AG10803 (cell line): ENCODE measurements around the gene MAB21L4.

Experiments
- DNase-seq: peaks from one replicate; pipeline ENCODE4 v3.0.0; 2010; ENCODE audit warnings: low read depth
- H3K4me3 ChIP-seq: 2 replicates; pipeline ENCODE4 v1.5.1; 2011; ENCODE audit warnings: mild to moderate bottlenecking, low read length, control low read depth
- TF ChIP-seq, protein P1 (sequence below): conservative IDR thresholded peaks from 2 replicates; pipeline ENCODE4 v1.5.1; 2011; ENCODE audit warnings: mild to moderate bottlenecking, low read length, control low read depth, inconsistent platforms

Gene MAB21L4

DNA sequence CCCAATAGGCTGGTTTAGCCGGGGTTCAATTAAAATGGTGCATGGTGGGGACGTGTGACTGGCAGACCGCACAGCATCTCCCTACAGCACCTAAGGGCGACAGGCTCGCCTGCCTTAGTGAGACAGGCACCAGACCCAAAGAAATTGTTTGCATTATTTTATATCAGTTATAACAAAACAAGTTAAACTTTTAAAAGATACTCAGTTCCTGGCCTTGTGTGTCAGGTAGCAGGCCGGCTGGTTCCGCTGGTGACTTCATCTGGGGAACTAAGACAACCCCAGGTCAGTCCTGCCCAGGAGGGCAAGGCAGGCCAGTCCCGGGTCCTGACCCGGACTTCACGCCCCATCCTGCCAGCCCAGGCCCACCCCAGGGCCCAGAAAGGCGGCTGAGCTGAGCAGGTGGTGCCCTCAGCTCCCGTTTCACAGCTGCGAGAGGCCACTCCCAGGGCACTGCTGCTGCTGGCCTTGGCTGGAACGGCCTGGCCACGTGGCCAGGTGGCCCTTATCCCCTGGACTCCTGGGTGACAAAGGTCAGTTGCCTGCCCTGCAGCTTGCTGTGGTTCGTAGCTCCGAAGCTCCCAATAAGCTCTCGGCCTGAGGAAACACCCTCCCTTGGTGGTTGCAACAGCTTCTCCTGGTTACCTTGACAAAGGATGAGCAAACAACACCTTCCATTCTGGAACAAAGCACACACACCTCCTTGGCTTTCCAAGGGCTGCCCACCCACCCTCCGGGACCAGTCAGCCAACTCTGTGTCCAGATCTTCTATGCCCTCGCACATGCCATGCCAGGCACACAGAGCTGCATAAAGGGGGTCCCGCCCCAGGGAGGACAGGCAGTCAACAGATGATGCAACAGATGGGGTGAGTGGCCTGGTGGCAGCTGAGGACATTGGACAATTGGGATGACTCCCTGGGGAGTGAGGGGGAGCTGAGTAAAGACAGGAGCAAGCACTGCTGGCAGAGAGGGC, 38.6 kb downstream of the MAB21L4 start:
- DNase-seq, result no peak
- TF ChIP-seq, protein P1, sequence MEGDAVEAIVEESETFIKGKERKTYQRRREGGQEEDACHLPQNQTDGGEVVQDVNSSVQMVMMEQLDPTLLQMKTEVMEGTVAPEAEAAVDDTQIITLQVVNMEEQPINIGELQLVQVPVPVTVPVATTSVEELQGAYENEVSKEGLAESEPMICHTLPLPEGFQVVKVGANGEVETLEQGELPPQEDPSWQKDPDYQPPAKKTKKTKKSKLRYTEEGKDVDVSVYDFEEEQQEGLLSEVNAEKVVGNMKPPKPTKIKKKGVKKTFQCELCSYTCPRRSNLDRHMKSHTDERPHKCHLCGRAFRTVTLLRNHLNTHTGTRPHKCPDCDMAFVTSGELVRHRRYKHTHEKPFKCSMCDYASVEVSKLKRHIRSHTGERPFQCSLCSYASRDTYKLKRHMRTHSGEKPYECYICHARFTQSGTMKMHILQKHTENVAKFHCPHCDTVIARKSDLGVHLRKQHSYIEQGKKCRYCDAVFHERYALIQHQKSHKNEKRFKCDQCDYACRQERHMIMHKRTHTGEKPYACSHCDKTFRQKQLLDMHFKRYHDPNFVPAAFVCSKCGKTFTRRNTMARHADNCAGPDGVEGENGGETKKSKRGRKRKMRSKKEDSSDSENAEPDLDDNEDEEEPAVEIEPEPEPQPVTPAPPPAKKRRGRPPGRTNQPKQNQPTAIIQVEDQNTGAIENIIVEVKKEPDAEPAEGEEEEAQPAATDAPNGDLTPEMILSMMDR, result no peak

GRCh38 chr2:240856151-240856980, 39.6 kb downstream of the MAB21L4 start:
- DNase-seq, result no peak
- TF ChIP-seq, protein P1, result 0 out of 2 replicates have a peak, but pooled peaks have one; percentile 15
- H3K4me3 ChIP-seq, result no peak overlapping the region

More for the DNA sequence above, 38.6 kb downstream of the MAB21L4 start:
- no peak overlapping the region for H3K4me3 ChIP-seq

DNA sequence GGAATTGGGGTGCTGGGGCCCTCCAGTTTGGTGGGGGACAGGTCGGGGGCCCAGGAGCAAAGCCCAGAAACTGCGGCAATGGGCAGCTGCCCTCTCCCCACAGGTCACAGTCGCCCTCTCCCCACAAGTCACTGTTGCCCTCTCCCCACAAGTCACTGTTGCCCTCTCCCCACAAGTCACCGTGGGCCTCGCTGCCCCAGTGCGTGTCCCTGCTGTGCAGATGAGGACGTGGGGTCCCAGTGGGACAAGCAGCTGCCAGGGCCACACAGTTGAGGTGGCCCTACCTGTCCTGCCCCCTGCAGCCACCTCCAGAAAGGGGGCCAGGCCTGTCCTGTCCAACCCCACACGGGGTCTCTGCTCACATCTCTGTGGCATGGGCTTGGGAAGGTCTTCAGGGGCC, 40.3 kb downstream of the MAB21L4 start:
- TF ChIP-seq, protein P1, result no peak
- H3K4me3 ChIP-seq, result no peak overlapping the region
- no peak for DNase-seq

GRCh38 chr2:240852671-240853314, 43.2 kb downstream of the MAB21L4 start:
- TF ChIP-seq, protein P1, result no peak
- H3K4me3 ChIP-seq, result no peak overlapping the region
- no peak for DNase-seq

- H3K4me3 ChIP-seq, result no peak overlapping the region
- peak; percentile 71 for DNase-seq
- TF ChIP-seq, protein P1, result peak; percentile 94
Measured at GRCh38 chr2:240851078-240851991, 44.6 kb downstream of the MAB21L4 start.

DNA sequence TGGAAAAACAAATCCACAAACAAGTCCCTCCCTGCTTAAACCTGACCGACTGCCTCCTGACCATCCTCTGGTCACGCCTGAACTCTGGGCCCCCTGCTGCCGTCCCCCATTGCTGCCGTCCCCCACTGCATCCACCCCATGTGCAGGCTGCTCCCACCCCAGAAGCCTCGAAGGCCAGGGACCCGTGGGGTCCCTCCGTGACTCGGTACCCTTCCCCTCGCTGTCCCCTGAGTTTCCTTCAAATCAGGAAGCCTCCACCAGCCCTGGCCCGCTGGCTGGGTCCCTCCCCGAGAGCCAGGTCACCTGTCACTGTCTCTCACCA, 45.2 kb downstream of the MAB21L4 start:
- no peak for DNase-seq
- TF ChIP-seq, protein P1, result no peak
- H3K4me3 ChIP-seq, result no peak overlapping the region
